SJSA1 (cell line): ENCODE data around the gene ZNF287. TPM values are rescaled to one million over a fixed set of nuclear protein-coding genes. Genes with fewer than 3 reads are reported as not detected.

Experiments used
- DNase-seq, 2 experiments: peaks; one replicate each; pipeline ENCODE4 v3.0.0-alpha.2; 2015 to 2020; ENCODE audit warnings: low spot score in 2 of 2, low read depth in 1 of 2
- H3K27ac ChIP-seq: fragments of 250-450 bp; sonication (Bioruptor Pico); 2 replicates; pipeline ENCODE4 v1.5.1; 2020; ENCODE audit warnings: mild to moderate bottlenecking, moderate library complexity
- H3K27me3 ChIP-seq: fragments of 250-450 bp; sonication (Bioruptor Pico); replicated peaks from 2 replicates; pipeline ENCODE4 v1.5.1; 2020; ENCODE audit warnings: mild to moderate bottlenecking, moderate library complexity
- H3K36me3 ChIP-seq: fragments of 250-450 bp; sonication (Bioruptor Pico); 2 replicates; pipeline ENCODE4 v1.5.1; 2020; ENCODE audit warnings: mild to moderate bottlenecking
- H3K4me1 ChIP-seq: fragments of 250-450 bp; sonication (Bioruptor Pico); replicated peaks from 2 replicates; pipeline ENCODE4 v1.6.1; 2021; ENCODE audit warnings: mild to moderate bottlenecking
- H3K4me3 ChIP-seq: fragments of 250-450 bp; sonication (Bioruptor Pico); 2 replicates; pipeline ENCODE4 v1.5.1; 2020; ENCODE audit warnings: mild to moderate bottlenecking
- H3K9me3 ChIP-seq: fragments of 250-450 bp; sonication (Bioruptor Pico); replicated peaks from 2 replicates; pipeline ENCODE4 v1.5.1; 2020; ENCODE audit warnings: mild to moderate bottlenecking
- total RNA-seq: library from RNA; depleted of rRNA; stranded (reverse); fragments of >200 nt; shearing (Covaris generic); gene quantifications from 2 replicates; pipeline ENCODE4 v1.2.3, GENCODE V29; 2014; rRNA removed

The ZNF287 gene
- 4.5 and 6.4 TPM in 2 replicates for total RNA-seq

DNA sequence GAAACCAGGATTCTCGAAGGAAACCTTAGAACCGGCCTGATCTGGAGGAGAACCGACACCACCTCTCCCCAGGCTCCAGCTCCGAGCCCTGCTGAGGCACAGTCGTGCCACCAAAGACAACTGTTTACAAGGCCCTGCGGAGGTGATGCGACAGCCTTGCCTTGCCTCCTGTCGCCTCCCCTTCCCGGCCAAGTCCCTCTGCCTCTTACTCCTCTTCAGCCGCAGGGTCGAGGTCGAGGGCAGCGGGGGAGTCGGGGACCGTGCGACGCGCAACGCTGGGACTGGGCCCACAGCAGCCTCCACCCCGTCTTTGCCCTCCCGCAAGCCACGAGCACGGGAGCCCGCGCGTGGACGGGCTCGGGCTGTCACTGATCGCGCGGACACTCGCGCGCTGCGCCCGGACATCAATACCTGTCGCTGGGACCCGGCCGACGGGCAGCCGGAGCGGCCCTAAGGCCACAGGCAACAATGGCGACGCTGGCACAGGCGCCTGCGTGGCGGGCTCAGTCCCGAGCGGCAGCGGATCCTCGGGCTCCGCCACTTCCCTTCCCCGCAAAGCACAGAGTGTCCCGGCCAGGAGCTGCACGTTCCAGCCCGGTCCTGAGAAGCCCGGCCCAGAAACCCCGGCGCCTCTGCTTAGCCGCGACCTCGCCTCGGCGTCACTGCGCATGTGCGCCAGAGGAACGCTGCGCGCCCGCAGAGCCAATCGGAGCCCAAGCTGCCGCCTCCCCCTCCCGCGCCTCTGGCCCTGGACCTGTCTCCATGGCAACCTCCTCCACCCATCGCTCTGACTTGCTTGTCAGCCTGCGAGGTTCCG lies at the start of gene ZNF287:
Gene ZNF287, minus strand, starts transcription at position 664 of the 817 bp plus-strand sequence. CDS start 1,473 bp downstream, outside the sequence.
- peak; percentile 86 to 92 for DNase-seq
- Histone ChIP-seq H3K4me3 (peak within 1 kb of the TSS; percentile 59), H3K27me3 (no peaks in the 10 kb centered on the region; the same call in 1 of the 2 replicates), H3K9me3 (no peaks in the 10 kb centered on the region), H3K27ac (no peak within 1 kb of the TSS), H3K4me1 (peaks cover 7% of the 10 kb centered on the region), H3K36me3 (peaks cover 4% of the 10 kb centered on the region; the same call in 1 of the 2 replicates)

- no peak overlapping the region for H3K4me3 ChIP-seq
- no peaks in the 10 kb centered on the region for H3K27me3 ChIP-seq
- peaks cover 17% of the 10 kb centered on the region for H3K9me3 ChIP-seq
- peaks cover under 1% of the 10 kb centered on the region; the same call in 1 of the 2 replicates for H3K36me3 ChIP-seq
- no peak overlapping the region for H3K27ac ChIP-seq
- H3K4me1 ChIP-seq, result no peaks in the 10 kb centered on the region
- DNase-seq, result no peak
Observed at GRCh38 chr17:16617481-16618060, 48.6 kb upstream of the ZNF287 start.

GRCh38 chr17:16599537-16599936 lies 30.5 kb upstream of the ZNF287 start:
- H3K4me3 ChIP-seq, result no peak overlapping the region
- peaks cover 4% of the 10 kb centered on the region; the same call in 1 of the 2 replicates for H3K9me3 ChIP-seq
- H3K36me3 ChIP-seq, result no peaks in the 10 kb centered on the region
- H3K4me1 ChIP-seq, result no peaks in the 10 kb centered on the region
- 0 out of 2 replicates have a peak, but pooled peaks cover under 1% of the 10 kb centered on the region for H3K27me3 ChIP-seq
- DNase-seq, result no peak
- no peak overlapping the region for H3K27ac ChIP-seq

DNA sequence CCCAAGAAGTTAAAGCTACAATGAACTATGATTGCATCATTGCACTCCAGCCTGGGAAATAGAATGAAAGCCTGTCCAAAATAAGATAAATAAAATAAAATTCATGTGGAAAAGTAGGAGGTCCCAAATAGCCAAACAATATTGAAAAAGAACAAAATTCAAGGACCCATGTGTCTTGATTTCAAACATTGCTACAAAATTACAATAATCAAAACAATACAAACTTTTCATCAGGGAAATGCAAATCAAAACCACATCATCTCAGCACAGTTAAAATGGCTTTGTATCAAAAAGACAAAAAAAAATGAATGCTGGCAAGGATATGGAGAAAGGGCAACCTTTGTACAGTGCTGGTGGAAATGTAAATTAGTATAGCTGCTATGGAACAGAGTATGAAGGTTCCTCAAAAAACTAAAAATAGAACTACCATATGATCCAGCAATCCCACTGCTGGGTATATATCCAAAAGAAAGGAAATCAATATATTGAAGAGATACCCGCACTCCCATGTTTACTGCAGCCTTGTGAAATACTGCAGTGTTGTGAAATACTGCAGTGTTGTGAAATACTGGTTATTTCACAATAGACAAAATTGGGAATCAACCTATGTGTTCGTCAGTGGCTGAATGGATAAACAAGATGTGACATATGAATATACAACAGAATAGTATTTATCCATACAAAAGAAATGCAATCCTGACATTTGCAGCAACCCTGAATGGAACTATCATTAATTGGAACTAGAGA lies 24.5 kb upstream of the ZNF287 start:
- no peak for DNase-seq
- Histone ChIP-seq H3K36me3 (no peaks in the 10 kb centered on the region), H3K27me3 (no peaks in the 10 kb centered on the region), H3K27ac (no peak overlapping the region), H3K4me3 (no peak overlapping the region), H3K4me1 (peaks cover 4% of the 10 kb centered on the region), H3K9me3 (no peaks in the 10 kb centered on the region)

GRCh38 chr17:16589097-16589969 lies 20.3 kb upstream of the ZNF287 start:
- Histone ChIP-seq H3K4me1 (peaks cover 4% of the 10 kb centered on the region), H3K36me3 (no peaks in the 10 kb centered on the region), H3K27me3 (no peaks in the 10 kb centered on the region), H3K4me3 (peak overlapping the region; percentile 34), H3K9me3 (no peaks in the 10 kb centered on the region), H3K27ac (no peak overlapping the region)
- DNase-seq, result peak; percentile 83 to 85

DNA sequence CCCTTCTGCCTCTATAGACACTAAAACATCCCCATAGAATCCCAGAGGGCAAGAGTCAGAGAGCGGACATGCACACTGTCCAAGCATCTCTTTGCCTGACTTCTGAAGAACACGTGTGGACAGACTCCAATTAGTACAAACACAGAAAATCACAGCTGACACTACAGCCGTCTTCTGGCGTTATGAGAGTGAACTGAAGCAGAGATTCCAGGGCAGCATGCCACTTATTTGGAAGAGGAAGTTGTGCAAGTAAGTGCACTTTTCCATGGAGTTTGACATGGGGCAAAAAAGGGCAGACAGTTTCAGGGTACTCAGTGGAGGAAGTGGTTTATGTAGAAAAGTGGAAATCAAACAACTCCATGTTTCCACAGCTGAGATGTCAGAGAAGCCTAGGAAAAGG lies 16.8 kb upstream of the ZNF287 start:
- Histone ChIP-seq H3K27ac (no peak overlapping the region), H3K4me3 (no peak overlapping the region), H3K4me1 (peaks cover 4% of the 10 kb centered on the region), H3K27me3 (no peaks in the 10 kb centered on the region; the same call in 1 of the 2 replicates), H3K36me3 (no peaks in the 10 kb centered on the region), H3K9me3 (no peaks in the 10 kb centered on the region)
- no peak for DNase-seq

- Histone ChIP-seq H3K4me3 (0 out of 2 replicates have a peak overlapping the region, but pooled peaks have one; percentile 6), H3K27ac (no peak overlapping the region), H3K27me3 (no peaks in the 10 kb centered on the region; the same call in 1 of the 2 replicates)
Observed at GRCh38 chr17:16584273-16584995, 15.4 kb upstream of the ZNF287 start.

GRCh38 chr17:16583781-16584180 lies 14.8 kb upstream of the ZNF287 start:
- DNase-seq, result no peak
- no peak overlapping the region for H3K4me3 ChIP-seq

More at GRCh38 chr17:16584273-16584995, 15.4 kb upstream of the ZNF287 start:
- Histone ChIP-seq H3K36me3 (no peaks in the 10 kb centered on the region), H3K9me3 (no peaks in the 10 kb centered on the region; the same call in 1 of the 2 replicates), H3K4me1 (peaks cover 4% of the 10 kb centered on the region)
- peak; percentile 55 to 81 for DNase-seq

DNA sequence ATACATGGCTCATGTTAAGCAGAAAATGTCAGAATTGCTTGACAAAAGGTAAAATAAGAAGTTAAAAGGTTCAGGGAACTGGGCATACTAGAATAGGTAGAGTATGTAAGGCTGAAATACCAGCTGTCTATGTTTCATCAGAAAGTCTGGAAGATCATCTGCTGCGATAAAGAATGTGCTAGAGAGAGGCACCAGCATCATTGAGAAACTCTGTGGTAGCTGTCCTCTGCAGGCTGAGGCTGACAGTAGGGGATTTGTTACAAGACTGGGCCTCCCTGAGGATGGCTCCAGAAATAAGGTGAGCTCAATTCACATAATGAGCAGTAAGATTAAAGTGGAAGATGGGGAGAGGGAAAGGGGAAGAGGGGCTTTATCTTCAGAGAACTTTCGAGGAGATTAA lies 4.5 kb upstream of the ZNF287 start:
- peaks cover 4% of the 10 kb centered on the region for H3K4me1 ChIP-seq
- DNase-seq, result no peak
- no peak overlapping the region for H3K27ac ChIP-seq
- no peaks in the 10 kb centered on the region; the same call in 1 of the 2 replicates for H3K27me3 ChIP-seq
- H3K4me3 ChIP-seq, result no peak overlapping the region
- H3K36me3 ChIP-seq, result no peaks in the 10 kb centered on the region
- H3K9me3 ChIP-seq, result no peaks in the 10 kb centered on the region

More at GRCh38 chr17:16583781-16584180, 14.8 kb upstream of the ZNF287 start:
- Histone ChIP-seq H3K27me3 (no peaks in the 10 kb centered on the region; the same call in 1 of the 2 replicates), H3K27ac (no peak overlapping the region), H3K36me3 (no peaks in the 10 kb centered on the region), H3K9me3 (no peaks in the 10 kb centered on the region; the same call in 1 of the 2 replicates), H3K4me1 (no peaks in the 10 kb centered on the region; the same call in 1 of the 2 replicates)

GRCh38 chr17:16569358-16569712 lies 331 bp upstream of the ZNF287 start:
- peaks cover 4% of the 10 kb centered on the region; the same call in 1 of the 2 replicates for H3K36me3 ChIP-seq
- H3K4me1 ChIP-seq, result peaks cover 7% of the 10 kb centered on the region
- no peaks in the 10 kb centered on the region; the same call in 1 of the 2 replicates for H3K27me3 ChIP-seq
- H3K9me3 ChIP-seq, result no peaks in the 10 kb centered on the region
- DNase-seq, result no peak
- H3K27ac ChIP-seq, result no peak overlapping the region
- peak overlapping the region; percentile 59 for H3K4me3 ChIP-seq

GRCh38 chr17:16552637-16553045 lies 16.4 kb downstream of the ZNF287 start:
- Histone ChIP-seq H3K27ac (no peak overlapping the region), H3K9me3 (peaks cover 44% of the 10 kb centered on the region), H3K4me1 (no peaks in the 10 kb centered on the region), H3K4me3 (no peak overlapping the region), H3K27me3 (no peaks in the 10 kb centered on the region), H3K36me3 (peaks cover 18% of the 10 kb centered on the region)
- DNase-seq, result no peak

GRCh38 chr17:16551878-16552636 lies 16.9 kb downstream of the ZNF287 start:
- H3K9me3 ChIP-seq, result peaks cover 44% of the 10 kb centered on the region
- H3K4me1 ChIP-seq, result no peaks in the 10 kb centered on the region
- no peak overlapping the region for H3K4me3 ChIP-seq
- H3K27ac ChIP-seq, result no peak overlapping the region
- peaks cover 15% of the 10 kb centered on the region for H3K36me3 ChIP-seq
- DNase-seq, result no peak
- no peaks in the 10 kb centered on the region for H3K27me3 ChIP-seq
